Breast epithelium (tissue), 3 donors: ENCODE data around the gene ANKRD13D.

Experiments
- POLR2AphosphoS5 ChIP-seq, 3 donors: sonication (generic); formaldehyde crosslinking; IDR thresholded peaks; one replicate each; pipeline ENCODE4 v1.6.1; 2017; ENCODE audit warnings: antibody characterized with exemption in 3 of 3
- TF ChIP-seq, protein P1 (sequence below), 3 donors: fragments of 450-650 bp; IDR thresholded peaks; one replicate each; pipeline ENCODE4 v1.5.1; 2016 to 2017; ENCODE audit warnings: antibody characterized with exemption in 3 of 3, mild to moderate bottlenecking in 3 of 3, moderate library complexity in 3 of 3

DNA sequence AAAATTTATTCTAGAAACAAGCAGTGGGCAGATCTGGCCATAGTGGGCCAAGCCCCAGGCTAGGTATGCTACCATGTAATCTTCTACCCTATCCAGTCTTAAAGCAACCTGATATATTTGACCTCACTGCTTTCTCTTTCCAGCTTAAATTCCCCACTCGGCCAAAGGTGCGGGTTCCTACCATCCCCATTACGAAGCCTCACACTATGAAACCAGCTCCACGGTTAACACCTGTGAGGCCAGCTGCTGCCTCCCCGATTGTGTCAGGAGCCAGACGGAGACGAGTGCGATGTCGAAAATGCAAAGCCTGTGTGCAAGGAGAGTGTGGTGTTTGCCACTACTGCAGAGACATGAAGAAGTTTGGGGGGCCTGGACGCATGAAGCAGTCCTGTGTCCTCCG is 44.1 kb upstream of the ANKRD13D start:
- TF ChIP-seq, protein P1, sequence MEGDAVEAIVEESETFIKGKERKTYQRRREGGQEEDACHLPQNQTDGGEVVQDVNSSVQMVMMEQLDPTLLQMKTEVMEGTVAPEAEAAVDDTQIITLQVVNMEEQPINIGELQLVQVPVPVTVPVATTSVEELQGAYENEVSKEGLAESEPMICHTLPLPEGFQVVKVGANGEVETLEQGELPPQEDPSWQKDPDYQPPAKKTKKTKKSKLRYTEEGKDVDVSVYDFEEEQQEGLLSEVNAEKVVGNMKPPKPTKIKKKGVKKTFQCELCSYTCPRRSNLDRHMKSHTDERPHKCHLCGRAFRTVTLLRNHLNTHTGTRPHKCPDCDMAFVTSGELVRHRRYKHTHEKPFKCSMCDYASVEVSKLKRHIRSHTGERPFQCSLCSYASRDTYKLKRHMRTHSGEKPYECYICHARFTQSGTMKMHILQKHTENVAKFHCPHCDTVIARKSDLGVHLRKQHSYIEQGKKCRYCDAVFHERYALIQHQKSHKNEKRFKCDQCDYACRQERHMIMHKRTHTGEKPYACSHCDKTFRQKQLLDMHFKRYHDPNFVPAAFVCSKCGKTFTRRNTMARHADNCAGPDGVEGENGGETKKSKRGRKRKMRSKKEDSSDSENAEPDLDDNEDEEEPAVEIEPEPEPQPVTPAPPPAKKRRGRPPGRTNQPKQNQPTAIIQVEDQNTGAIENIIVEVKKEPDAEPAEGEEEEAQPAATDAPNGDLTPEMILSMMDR (IDR thresholded peaks at IDR 0.05), result no peak
- no peak for TF ChIP-seq POLR2AphosphoS5 (IDR thresholded peaks at IDR 0.05)
